NCI-H146 (cell line): ENCODE measurements around the gene ACAD11.
A peak's percentile ranks its signal among the peaks of the same experiment; 100 is the strongest.
"Not testable (repeated sequence)": the region's sequence is repeated elsewhere in the genome, so short reads cannot be mapped to it uniquely, and the experiment has no call there.

Experiments
- DNase-seq: peaks from one replicate; lab custom pipeline; 2025; lab: John Stamatoyannopoulos, UW

ACAD11 gene

GRCh38 chr3:132652640-132653270 lies 6.9 kb downstream of the ACAD11 start:
- no peak for DNase-seq

- DNase-seq, result no peak
These were observed 9.5 kb downstream of the ACAD11 start for GRCh38 chr3:132650153-132650552.

- peak; percentile 12 for DNase-seq
These were observed 14.6 kb downstream of the ACAD11 start for GRCh38 chr3:132645058-132645457.

GRCh38 chr3:132643366-132643765 lies 16.2 kb downstream of the ACAD11 start:
- DNase-seq, result no peak

GRCh38 chr3:132642539-132642847 lies 17.1 kb downstream of the ACAD11 start:
- no peak for DNase-seq

DNA sequence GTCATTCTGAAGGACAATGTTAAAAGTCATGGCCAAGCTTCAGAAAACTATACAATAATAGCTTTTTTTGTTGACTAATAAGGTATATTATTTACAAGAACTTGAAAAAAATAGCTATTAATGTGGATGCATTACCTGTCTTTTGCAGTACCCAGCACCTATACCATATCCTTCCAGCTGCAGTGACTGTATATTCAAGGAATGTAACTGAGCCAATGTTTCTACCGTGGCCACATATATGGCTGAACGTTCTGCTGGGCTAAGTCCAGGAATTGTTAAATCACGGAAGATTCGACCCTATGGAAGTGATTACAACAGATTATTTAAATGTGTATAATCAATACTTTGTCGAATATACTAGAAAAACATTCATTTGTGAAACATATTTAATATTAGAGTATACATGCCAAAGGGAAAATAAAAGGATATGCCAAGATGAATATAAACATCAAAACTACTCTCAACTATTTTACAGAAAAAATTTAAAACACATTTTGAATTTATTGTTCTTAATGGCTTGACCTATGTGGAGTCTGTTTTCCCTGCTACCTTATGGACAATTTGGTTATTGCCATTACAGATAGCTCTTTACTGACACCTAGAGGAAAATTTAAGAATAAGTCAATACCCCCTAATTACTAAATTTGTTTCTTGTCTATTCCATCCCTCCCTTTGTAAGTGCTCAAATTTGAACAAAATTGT lies 17.6 kb downstream of the ACAD11 start:
- peak; percentile 56 for DNase-seq

DNA sequence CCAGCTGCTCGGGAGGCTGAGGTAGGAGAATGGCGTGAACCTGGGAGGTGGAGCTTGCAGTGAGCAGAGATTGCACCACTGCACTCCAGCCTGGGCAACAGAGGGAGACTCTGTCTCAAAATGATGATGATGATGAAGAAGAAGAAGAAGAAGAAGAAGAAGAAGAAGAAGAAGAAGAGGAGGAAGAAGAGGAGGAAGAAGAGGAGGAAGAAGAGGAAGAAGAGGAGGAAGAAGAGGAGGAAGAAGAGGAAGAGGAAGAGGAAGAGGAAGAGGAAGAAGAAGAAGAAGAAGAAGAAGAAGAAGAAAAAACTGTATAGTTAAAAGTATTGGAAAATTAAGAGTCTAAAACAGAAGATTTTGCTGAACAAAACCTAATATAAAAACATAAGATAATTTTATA lies 18.2 kb downstream of the ACAD11 start:
- DNase-seq, result not testable (repeated sequence)

- DNase-seq, result no peak
These were observed 20.9 kb downstream of the ACAD11 start for GRCh38 chr3:132638706-132639105.

- DNase-seq, result no peak
These were observed 22.0 kb downstream of the ACAD11 start for GRCh38 chr3:132637590-132637989.

DNA sequence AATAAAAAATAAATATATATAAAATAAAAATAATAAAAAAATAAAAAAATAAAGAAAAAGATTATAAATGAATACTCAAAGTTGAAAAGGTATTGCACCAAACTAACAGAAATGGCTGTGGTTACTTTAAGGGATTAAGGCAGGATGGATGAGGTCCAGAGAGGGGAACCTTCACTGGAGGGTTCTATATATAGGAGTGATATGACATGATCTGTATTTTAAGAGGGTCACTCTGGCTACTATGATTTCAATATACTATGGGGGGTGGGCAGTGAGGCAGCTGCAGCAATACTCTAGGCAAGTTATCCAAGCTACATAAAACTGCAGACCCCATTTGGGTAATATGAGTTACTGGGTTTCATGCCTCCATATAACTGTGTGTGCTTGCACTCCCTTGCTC lies 24.6 kb downstream of the ACAD11 start:
- DNase-seq, result no peak

GRCh38 chr3:132630612-132631011 lies 29.0 kb downstream of the ACAD11 start:
- DNase-seq, result no peak

DNA sequence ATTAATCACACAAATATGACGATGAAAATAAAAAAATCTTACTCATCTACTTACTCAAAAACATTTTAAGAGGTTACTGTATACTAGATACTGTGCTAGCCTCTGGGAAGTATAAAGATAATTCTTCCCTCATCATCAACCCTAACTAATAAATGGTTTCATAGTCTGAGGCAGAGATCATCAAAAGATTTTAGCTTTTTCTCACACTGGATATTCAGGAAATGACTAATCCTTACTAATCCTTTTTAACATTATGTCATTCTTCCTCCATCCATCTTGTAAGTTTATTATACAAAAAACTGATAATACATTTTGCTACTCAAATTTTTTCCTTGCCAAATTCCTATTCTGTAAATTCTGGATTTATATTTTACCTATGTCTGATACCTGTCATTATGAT lies 29.7 kb downstream of the ACAD11 start:
- DNase-seq, result no peak

GRCh38 chr3:132628157-132628556 lies 31.5 kb downstream of the ACAD11 start:
- DNase-seq, result no peak

GRCh38 chr3:132626955-132627354 lies 32.7 kb downstream of the ACAD11 start:
- DNase-seq, result peak; percentile 3

DNA sequence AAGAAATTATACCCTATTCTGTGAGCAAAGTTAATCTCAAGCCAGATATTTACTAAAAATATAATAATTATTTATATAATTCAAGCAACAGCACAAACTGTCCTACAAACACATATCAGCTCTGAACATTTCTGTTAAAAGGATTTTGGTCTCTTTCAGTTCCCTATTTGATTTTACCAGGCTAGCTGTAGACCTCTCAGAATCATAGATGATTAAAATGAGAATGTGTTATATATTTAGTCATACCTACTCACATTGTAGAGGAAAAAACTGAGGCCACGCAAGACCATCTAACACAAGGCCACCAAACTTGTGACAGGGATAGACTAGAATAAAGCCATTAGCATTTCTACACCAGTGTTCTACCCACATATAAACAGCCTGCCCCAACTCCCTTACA lies 34.0 kb downstream of the ACAD11 start:
- no peak for DNase-seq

DNA sequence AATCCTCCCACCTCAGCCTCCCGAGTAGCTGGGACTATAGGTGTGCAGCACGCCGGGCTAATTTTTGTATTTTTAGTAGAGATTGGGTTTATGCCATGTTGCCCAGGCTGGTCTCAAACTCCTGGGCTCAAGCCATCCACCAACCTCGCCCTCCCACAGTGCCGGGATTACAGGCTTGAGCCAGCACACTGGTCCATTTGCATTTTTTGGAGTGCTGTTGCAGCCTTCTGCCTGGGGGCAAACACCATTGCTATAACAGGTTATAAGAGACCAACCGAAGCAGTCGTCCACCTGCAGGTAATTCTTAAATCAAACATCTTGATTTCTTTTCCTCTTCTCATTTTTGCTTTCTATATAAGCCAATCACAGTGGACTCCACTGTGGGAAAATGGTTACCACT lies 34.8 kb downstream of the ACAD11 start:
- DNase-seq, result no peak

DNA sequence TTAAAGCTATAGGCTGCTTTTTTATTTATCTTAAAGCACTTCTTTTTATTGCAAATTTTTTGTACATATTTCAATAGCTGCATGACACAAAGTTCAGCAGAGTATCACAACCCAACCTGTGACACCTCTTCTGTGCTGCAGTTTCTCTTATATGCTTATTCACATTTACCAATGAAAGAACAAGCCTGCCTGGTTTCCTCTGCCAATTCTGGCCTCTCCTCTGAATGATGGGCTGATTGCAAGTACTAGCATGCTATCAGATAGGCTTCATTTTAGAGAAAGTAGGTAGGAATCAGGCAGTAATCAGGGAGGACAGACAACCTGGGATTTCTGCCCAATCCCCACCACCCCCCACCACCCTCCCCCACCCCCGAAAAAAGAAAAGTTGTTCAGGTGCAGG lies 36.0 kb downstream of the ACAD11 start:
- no peak for DNase-seq

DNA sequence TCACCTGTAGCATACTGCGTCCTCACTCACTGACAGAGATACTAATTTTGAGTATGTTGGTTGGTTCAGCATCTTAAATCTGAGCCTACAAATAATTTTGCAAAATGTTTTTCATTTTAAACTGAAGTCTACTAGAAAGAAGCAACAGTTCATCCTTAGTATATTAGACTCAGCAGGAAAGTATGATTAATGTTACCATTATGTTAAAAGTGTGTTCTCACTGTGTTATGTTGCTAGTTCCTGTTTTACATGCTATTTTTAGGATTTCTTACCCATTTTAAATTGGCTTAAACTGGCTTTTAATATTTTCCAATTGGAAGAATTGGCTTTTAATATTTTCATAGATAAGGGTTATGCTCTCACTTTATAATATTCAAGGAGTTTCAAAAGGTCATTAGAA lies 36.8 kb downstream of the ACAD11 start:
- no peak for DNase-seq

GRCh38 chr3:132622148-132622547 lies 37.5 kb downstream of the ACAD11 start:
- no peak for DNase-seq

- DNase-seq, result no peak
These were observed 42.8 kb downstream of the ACAD11 start for GRCh38 chr3:132616780-132617179.

DNA sequence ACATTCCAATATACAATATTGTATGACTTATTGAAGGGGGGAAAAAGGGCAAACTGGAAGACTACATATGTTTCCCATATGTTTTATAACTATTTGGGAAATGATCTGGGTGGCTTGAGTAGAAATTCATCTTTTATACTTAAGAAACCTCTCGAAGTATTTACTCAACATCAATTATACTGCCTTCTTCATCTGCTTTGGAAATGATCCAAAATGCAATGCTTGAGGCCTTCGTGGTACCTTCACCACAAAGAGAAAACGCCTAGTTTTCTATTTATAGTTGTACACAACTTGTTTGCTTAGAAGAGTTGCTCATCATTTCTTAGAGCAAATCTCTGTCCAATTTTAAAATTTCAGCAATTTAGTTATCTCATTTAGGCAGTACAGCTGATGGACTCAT lies 43.7 kb downstream of the ACAD11 start:
- DNase-seq, result no peak

DNA sequence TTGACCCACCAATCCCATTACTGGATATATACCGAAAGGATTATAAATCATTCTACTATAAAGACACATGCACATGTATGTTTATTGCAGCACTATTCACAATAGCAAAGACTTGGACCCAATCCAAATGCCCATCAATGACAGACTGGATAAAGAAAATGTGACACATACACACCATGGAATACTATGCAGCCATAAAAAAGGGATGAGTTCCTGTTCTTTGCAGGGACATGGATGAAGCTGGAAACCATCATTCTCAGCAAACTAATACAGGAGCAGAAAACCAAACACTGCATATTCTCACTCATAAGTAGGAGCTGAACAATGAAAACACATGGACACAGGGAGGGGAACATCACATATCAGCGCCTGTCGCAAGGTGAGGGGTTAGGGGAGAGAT lies 44.3 kb downstream of the ACAD11 start:
- DNase-seq, result not testable (repeated sequence)

DNA sequence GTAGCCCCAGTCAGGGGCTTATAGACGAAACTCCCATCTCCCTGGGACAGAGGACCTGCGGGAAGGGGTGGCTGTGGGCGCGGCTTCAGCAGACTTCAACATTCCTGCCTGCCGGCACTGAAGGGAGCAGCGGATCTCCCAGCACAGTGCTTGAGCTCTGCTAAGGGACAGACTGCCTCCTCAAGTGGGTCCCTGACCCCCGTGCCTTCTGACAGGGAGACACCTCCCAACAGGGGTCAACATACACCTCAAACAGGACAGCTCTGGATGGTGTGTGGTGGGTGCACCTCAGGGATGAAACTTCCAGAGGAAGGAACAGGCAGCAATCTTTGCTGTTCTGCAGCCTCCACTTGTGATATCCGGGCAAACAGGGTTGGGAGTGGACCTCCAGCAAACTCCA lies 53.0 kb downstream of the ACAD11 start:
- not testable (repeated sequence) for DNase-seq

DNA sequence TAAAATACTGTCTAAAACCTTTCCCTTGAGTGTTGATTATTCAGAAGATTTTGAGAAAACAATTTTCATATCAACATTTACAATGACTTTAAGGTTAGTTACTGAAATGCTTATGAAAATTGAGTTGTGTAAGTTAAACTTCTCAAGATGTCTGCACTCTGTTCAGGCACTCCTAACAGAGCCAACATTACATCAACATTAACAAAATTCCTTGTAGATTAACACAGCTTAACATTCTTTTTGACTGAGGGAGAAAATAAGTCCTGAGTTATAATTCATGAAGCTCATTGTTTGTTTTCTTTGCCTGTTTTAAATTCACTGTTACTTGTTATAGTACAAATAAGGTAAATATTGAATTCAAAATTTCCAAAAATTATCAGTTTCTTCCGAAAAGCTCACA lies 53.5 kb downstream of the ACAD11 start:
- no peak for DNase-seq
